ENCODE results near the gene TOX3. TPM values are rescaled to one million over a fixed set of nuclear protein-coding genes. Genes with fewer than 3 reads are reported as not detected.

The TOX3 gene
- total RNA-seq, 1 donor from 2014 or later: 3.9 TPM

DNA sequence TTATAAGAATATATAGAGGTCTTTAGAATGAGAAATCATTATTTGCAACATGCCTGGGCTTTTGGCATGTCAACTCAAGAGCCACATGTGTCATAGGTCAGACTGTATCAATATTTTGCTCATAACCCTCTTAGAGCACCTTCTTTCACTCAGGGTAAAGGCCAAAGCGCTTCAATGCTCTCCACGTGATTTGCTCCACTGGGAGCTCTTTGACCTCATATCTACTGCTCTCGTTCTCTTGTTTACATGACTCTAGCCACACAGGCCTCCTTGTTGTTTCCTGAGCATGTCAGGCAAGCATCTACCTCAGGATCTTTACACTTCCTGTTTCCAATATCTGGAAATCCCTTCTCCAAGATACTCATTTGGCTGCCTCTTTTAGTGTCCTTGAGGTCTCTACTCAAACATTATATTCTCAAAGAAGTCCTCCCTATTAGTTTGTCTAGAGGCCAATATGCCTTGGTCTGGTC, 148.4 kb downstream of the TOX3 start:
- DNase-seq (ENCODE audit: low spot score): no peak

GRCh38 chr16:52398021-52398420, 148.9 kb downstream of the TOX3 start:
- no peak for DNase-seq (ENCODE audit: low spot score)

GRCh38 chr16:52393448-52393847, 153.5 kb downstream of the TOX3 start:
- DNase-seq (ENCODE audit: low spot score): no peak

GRCh38 chr16:52389045-52389444, 157.9 kb downstream of the TOX3 start:
- DNase-seq (ENCODE audit: low spot score): no peak
